KOPT-K1 (cell line): ENCODE results near the gene MYH16.
"Not testable (repeated sequence)": the region's sequence is repeated elsewhere in the genome, so short reads cannot be mapped to it uniquely, and the experiment has no call there.

Source experiments
- H3K27ac ChIP-seq: fragments of 200-600 bp; sonication (generic); 2 replicates; pipeline ENCODE4 v1.5.1; 2016; ENCODE audit warnings: antibody characterized with exemption, mild to moderate bottlenecking, low read depth, low read length; ENCODE audit not compliant: poor library complexity, severe bottlenecking
- H3K36me3 ChIP-seq: fragments of 200-600 bp; sonication (generic); 2 replicates; pipeline ENCODE4 v1.5.1; 2017; ENCODE audit warnings: antibody characterized with exemption, mild to moderate bottlenecking, low read length, moderate library complexity; ENCODE audit not compliant: insufficient read depth
- H3K9me3 ChIP-seq: fragments of 200-600 bp; sonication (generic); 2 replicates; pipeline ENCODE4 v1.5.1; 2017; ENCODE audit warnings: antibody characterized with exemption, low read length, mild to moderate bottlenecking; ENCODE audit not compliant: insufficient read depth, poor library complexity, severe bottlenecking

The MYH16 gene

DNA sequence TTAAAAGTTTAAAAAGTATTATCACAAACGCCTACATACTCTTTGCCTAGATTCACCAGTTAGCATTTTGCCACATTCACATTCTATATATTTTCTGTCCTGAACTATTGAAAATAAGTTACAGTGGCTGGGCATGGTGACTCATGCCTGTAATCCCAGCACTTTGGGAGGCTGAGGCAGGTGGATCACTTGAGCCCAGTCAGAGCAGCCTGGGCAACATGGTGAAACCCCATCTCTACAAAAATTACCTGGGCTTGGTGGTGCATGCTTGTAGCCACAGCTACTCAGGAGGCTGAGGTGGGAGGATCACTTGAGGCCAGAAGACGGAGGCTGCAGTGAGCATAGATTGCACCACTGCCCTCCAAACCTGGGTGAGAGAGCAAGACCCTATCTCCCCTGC is 58.4 kb downstream of the MYH16 start:
- Histone ChIP-seq H3K9me3 (no peaks in the 10 kb centered on the region), H3K36me3 (peaks cover 67% of the 10 kb centered on the region), H3K27ac (no peak overlapping the region)

- Histone ChIP-seq H3K36me3 (peaks cover 99% of the 10 kb centered on the region), H3K27ac (no peak overlapping the region), H3K9me3 (no peaks in the 10 kb centered on the region)
Measured at GRCh38 chr7:99339595-99339994, 67.0 kb downstream of the MYH16 start.

GRCh38 chr7:99340659-99341058 is 68.0 kb downstream of the MYH16 start:
- peaks cover 100% of the 10 kb centered on the region for H3K36me3 ChIP-seq
- no peak overlapping the region for H3K27ac ChIP-seq
- H3K9me3 ChIP-seq = no peaks in the 10 kb centered on the region

- H3K27ac ChIP-seq = no peak overlapping the region
- peaks cover 100% of the 10 kb centered on the region for H3K36me3 ChIP-seq
- H3K9me3 ChIP-seq = no peaks in the 10 kb centered on the region
Measured at GRCh38 chr7:99344061-99344647, 71.5 kb downstream of the MYH16 start.

- peaks cover 94% of the 10 kb centered on the region for H3K36me3 ChIP-seq
- not testable (repeated sequence) for H3K9me3 ChIP-seq, H3K27ac ChIP-seq
Measured at GRCh38 chr7:99350641-99351040, 78.0 kb downstream of the MYH16 start.

- Histone ChIP-seq H3K27ac (no peak overlapping the region), H3K9me3 (no peaks in the 10 kb centered on the region), H3K36me3 (peaks cover 91% of the 10 kb centered on the region)
Measured at GRCh38 chr7:99352247-99352646, 79.6 kb downstream of the MYH16 start.

DNA sequence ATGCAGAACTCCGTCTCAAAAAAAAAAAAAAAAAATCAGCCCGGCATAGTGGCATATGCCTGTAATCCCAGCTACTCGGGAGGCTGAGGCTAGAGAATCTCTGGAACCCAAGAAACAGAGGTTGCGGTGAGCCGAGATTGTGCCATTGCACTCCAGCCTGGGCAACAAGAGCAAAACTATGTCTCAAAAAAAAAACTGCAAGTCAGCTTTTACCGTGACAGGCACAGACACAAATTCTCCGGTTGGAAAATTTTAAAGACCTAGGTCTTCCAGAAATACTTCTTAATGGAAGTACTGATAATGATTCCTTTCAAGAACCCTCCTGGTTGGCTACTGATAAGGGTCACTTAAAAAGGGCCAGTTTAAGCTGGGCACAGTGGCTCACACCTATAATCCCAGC is 82.5 kb downstream of the MYH16 start:
- Histone ChIP-seq H3K9me3 (no peaks in the 10 kb centered on the region), H3K36me3 (peaks cover 91% of the 10 kb centered on the region), H3K27ac (no peak overlapping the region)

DNA sequence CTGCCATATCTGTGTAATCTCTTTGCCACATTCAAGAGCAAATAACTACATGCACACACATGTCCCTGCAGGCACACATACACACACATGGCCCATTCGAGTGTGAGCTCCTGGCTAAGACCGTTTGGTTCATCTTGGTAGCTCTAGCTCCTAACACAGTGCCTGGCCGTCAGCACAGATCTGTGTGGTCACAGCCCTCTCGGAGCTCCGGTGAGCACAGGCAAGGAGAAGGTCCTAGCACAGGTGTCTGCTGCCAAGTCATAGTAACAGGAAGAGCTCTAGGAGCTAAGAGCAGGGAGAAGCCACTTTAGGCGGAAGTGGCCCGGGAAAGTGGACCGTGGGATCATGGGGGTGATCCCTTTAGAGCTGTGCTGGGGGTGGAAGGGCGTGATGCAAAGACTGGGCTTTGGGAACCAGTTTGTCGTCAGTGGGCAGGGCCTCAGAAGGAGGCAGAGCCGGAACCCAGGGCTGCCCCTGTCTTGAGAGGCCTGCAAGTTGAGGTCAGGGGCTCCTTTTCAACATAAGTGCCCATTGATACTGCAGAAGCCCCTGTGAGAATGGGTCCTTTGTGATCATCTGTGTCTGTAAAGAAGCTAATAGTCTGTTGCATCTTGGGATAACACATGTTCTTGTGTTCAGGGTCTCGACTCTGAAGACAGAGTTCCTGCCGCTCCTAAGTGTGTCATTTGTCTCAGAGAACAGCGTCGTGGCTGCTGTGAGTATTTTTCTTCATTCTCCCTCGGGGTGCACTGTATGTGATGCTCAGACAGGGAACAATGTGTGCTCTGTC is 85.3 kb downstream of the MYH16 start:
- Histone ChIP-seq H3K27ac (no peak overlapping the region), H3K36me3 (peaks cover 90% of the 10 kb centered on the region)

DNA sequence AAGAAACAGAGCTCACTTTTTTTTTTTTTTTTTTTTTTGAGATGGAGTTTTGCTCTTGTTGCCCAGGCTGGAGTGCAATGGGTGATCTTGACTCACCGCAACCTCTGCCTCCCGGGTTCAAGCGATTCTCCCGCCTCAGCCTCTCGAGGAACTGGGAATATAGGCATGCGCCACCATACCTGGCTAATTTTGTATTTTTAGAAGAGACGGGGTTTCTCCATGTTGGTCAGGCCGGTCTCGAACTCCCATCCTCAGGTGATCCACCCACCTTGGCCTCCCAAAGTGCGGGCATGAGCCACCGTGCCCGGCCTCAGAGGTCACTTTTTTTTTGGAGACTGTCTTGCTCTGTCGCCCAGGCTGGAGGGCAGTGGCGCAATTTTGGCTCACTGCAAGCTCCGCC is 85.9 kb downstream of the MYH16 start:
- H3K36me3 ChIP-seq = peaks cover 95% of the 10 kb centered on the region
- H3K27ac ChIP-seq, H3K9me3 ChIP-seq: not testable (repeated sequence)

More for the DNA sequence above, 85.3 kb downstream of the MYH16 start:
- H3K9me3 ChIP-seq = no peaks in the 10 kb centered on the region

- H3K36me3 ChIP-seq = peaks cover 95% of the 10 kb centered on the region
- H3K9me3 ChIP-seq = no peaks in the 10 kb centered on the region
- no peak overlapping the region for H3K27ac ChIP-seq
Measured at GRCh38 chr7:99359465-99360154, 87.0 kb downstream of the MYH16 start.
